HG02938 (cell line): ENCODE data around the gene KLF3.
A peak's percentile ranks its signal among the peaks of the same experiment; 100 is the strongest.

ENCODE experiments used
- ATAC-seq: cut with Tn5 transposase; IDR thresholded peaks from one replicate; pipeline ENCODE4 v1.9.1; 2021; ENCODE audit warnings: mild to moderate bottlenecking, moderate library complexity; ENCODE audit not compliant: unreplicated experiment

Gene KLF3

DNA sequence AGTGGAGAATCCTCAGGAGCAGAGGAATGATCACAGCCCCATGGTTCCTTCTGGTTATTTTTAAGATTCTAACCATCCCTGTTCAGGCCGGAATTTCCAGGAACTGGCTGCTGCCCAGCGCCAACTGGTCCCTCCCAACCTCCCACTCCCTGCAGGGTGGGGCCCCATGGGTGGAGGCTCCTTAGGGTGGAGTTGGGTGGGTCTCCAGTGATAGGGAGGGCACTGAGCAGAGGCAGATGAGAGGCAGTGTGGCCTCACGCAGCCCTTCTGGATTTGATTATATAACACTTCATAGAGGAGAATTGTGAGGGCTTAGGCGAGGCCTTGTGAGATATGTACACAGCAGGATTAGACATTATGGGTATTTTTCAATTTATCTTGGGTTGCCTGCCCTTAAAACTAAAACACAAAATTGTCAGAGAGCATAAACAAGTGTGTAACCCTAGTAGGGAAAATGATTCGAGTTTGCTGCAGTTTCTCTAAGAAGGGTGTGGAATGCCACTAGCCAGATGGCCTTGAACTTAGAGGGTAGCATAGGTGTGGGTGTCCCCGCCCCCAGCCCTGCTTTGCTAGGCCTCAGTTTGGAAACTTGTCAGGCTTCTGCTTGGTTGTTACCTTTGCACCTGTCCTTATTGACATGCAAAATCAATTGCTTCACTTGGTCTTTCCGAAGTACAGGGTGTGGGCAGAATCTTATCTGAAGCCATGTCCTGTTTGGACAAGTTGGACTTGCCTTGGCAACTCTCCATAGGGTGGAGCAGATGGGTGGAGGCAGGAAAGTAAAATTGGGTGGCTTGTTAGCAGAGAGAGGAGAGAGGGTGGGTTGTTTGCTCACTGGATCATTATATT is 9.4 kb downstream of the KLF3 start:
- no peak for ATAC-seq

DNA sequence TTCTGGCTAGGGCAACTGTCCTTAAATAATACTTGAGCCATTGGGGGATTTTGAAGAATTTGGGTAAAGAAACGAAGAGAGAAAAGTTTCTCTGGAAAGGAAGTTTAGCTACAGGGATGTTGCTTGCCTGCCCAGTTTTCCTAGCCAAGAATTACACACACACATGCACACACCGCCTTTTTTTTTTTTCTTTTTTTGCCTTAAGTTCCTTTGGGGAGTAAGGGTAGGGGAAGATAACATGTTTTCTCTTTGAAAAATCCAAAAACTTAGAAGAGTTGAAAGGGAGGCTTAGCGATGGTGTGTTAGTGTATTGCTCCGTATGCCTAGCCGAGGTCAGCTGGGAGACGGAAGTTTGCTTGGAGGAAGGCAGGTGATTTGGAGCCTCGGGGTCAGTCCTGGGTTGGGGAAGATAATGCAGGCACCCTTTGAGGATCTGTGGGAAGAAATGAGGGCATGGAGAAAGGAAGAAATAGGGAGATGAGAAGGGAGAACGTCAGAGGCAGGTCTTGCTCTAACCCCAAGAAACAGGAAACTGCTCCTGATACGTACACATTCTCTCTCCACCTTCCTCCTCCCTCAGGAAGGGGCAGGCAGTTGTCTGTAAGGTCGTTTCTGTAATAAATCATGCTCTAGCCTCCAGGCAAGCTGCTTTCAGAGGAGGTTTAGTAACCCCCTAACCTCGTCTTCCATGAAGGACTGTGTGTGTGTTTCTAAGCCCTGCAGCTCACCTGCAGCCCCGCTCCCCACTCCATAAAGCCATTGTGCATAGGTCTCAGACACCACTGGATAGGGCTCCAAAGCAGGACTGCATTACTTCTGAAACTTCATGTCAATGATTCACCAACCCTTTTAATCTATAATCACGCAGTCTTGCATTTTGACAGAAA is 10.5 kb downstream of the KLF3 start:
- no peak for ATAC-seq

DNA sequence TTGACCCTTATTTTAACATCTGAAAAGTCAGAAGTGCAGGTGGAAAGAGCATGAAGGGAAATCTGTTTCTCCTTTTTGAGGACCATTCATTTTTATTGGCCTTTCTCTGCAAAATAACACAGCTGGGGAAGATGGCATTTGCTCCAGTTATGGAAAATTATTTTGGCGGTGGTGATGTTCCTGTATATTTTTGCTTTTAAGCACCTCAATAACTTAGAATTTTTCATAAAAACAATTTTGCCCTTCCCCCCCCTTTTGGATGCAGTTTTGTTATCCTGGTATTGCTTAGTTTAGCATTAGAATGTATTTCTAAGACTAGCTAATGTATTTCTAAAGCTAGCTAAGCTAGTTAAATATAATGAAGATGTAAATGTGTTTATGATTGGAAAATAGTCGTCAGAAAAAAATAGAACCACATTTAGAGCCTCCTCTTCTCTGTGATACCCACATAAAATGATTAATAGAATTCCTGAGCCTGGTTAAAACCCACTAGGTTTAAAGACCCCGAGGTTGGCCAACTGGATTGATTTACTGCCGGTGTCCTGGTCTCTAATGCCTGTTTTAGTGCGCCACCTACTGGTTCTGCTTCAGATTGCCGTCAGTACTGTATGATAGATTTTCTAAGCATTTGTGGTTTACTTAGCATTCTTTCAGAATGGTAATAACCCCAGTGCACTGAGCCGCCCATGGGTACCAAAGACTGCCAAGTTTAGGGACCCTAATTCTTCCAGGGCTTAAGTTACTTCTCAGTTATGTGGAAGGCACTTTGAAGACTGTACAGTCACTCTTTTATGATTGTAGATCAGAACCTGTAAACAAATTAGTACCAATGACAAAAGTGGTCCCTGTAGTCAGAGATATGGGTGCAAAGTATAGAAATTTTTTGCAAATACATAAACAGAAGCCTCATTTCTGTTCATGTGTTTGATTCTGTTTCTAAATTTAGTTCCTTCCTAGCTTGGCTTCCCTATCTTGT is 11.4 kb downstream of the KLF3 start:
- ATAC-seq = peak; percentile 69

DNA sequence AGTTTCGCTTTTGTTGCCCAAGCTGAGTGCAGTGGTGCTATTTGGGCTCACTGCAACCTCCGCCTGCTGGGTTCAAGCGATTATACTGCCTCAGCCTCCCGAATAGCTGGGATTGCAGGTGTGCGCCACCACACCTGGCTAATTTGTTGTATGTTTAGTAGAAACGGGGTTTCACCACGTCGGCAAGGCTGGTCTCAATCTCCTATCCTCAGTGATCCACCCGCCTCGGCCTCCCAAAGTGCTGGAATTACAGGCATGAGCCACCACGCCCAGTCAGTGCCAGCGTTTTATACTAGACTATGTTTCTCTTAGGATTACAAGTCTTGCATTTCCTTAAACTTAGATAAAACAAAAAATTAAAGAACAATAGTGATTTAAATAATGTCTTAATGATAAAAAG is 13.0 kb downstream of the KLF3 start:
- no peak for ATAC-seq

DNA sequence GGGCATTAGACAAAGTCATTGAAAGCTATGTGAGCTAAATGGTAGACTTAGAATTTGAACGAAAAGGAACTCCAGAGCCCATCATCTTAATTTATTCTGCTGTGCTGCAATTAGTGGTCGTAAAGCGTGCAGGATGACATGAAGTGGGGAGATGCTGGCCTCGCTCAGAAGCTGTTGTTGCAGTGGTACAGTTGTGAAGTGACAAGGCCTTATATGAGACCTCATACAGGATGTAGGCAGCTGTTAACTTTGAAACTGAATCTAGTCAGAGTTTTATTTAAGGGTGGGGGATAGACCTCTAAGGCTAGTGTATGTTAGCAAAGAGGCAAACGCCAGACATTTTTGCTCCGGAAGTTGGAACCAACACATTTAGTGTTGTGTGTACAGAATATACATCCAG is 13.4 kb downstream of the KLF3 start:
- ATAC-seq = no peak

DNA sequence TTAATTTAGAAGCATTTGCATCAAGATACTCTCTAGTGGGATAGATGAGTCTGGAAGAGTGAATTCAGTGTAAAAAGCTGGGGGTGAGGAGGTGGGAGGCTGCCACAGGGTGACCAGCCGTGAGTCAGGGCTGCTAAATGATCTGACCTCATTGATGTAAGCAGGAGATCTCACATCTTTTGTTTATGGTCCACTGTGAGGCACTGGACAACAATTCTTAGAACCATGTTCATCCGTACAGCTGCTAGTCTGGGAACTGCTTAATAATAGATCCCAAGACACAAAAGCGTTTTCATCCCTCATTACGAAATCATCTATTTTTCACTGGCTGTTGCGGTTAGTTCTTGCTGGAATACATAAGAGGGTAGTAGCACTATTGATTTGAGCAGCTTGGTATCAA is 14.1 kb downstream of the KLF3 start:
- no peak for ATAC-seq

DNA sequence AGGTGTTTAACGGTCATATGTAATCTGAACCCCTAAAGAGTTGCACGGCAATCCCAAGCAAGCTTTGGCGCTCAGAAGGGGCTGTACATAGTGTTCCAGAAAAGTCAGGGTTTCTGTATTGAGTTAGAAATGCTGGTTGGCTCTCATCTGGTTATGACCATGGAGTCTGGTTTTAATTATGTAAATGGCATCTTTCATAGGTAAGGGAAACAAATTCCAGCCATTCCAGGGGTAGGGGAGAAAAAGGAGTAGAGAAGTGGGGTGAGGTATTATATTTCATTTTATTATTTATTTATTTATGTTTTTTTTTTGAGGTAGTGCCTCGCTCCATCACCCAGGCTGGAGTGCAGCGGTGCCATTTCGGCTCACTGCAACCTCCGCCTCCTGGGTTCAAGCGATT is 15.9 kb downstream of the KLF3 start:
- no peak for ATAC-seq

DNA sequence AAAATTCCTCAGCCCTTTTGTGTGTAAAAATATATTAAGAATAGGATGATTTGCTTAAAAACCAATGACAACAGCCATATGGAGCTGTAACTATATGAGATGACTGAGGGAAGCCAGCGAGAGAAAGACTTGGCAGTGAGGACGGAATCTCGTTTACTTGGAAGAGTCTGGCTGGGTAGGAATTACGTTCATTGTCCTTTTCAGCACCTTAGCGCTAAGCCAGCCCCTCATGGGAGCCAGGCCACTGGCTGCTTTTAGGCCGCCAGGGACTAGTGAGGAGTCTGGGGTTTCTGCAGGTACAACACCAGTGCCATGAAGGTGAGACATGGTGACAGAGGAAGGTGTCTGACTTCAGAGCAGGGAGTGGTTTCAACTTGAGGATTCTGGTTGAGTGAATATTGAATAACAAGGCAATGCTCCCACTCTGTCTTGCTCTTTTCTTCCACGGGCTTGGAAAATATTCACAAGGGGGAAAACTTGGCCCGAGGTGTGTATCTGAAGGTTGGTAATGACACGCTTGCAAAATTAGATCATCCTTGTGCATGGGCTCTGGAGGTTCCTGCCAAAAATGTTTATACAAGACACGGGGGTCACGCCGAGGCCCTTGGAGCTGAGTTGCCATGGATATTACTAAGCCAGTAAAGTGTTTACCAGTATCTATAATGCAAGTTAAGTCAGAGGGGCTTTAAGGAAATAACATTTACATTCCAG is 17.4 kb downstream of the KLF3 start:
- no peak for ATAC-seq

GRCh38 chr4:38682336-38682735 is 18.3 kb downstream of the KLF3 start:
- no peak for ATAC-seq

- no peak for ATAC-seq
Measured at GRCh38 chr4:38683276-38683675, 19.3 kb downstream of the KLF3 start.

GRCh38 chr4:38684271-38684670 is 20.3 kb downstream of the KLF3 start:
- no peak for ATAC-seq

GRCh38 chr4:38684951-38685844 is 21.2 kb downstream of the KLF3 start:
- ATAC-seq = no peak

DNA sequence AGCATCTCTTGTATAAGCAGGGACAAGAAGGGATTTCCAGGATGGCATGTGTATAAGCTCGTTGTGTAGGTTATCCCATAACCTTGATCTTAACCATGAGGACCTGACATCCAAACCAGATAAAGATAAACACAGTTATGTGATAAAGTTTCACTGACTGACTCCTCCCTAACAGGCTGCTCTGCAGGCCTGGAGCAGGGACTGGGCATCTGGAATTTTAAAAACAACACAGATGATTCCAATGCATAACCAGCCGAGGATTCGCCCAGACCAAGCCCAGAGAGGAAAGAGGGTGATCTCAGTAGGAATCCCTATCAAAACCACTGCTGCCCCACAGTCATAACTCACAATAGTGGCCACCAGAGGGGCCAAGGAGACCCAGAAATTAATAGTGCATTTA is 22.7 kb downstream of the KLF3 start:
- ATAC-seq = no peak

- ATAC-seq = no peak
Measured at GRCh38 chr4:38687571-38688011, 23.6 kb downstream of the KLF3 start.

DNA sequence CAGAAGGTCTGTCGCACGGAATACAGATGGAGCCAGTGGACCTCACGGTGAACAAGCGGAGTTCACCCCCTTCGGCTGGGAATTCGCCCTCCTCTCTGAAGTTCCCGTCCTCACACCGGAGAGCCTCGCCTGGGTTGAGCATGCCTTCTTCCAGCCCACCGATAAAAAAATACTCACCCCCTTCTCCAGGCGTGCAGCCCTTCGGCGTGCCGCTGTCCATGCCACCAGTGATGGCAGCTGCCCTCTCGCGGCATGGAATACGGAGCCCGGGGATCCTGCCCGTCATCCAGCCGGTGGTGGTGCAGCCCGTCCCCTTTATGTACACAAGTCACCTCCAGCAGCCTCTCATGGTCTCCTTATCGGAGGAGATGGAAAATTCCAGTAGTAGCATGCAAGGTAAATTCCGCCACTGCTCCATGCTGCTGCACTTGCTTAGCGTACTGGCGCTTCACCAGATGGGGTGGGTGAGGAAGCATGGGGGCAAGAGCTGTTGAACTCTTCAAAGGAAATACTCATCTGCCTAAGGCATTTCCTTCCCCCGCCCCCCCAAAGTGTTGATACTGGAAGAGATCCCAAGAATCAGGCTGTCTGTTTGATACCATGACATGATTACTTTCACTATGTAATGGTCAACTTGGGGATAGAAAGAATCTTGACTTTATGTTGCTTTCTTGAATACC is 24.8 kb downstream of the KLF3 start:
- no peak for ATAC-seq

DNA sequence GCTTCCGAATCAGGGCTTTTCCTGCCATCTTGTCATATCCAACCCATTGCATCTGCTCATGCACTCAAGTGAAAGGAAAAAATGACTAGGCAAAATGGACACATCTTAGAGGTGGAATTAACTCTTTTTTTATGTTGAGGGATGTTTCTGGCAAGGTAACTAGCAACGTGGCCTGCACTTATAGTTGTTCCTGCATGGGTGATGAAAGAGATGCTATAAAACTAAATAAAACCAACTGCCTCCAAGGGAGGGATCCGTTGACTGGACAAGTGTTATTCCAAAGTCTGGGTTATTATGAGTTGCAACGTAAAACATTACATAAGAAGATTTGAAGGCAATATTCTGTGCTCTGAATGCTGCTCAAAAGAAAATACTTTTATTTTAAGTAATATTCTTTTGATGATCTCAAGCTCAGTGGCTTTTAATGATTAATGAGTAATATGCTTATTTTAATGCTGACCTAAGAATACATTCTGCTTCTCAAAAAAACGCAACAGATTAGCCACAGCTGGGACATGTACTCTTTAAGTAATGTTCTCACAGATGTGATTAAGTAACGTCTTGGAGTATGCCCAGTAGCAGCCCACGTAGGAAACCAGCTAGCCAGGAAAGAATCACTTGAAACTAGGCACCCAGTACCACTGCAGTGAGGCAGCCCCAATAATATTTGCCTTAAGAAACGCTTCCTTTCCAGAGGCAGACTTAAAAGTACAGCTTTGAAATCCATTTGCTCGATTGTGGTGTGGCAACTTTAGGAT is 27.4 kb downstream of the KLF3 start:
- ATAC-seq = no peak

DNA sequence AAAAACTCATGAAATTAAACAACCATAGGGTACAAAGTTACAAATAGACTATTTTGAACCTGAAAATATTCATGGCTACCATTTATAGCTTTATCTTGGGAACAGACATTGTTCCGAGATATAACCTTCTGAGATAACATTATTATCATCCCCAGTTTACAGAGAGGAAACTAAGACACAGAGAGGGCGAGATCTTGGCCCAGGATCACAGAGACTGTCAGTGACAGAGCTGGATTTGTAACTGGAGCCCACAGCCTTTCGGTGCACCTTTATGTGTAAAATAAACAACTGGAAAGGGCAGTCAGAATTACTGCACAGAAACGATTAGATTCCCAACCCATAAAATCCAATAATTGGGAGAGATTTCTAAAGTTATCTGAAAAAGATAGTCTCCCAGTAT is 28.4 kb downstream of the KLF3 start:
- ATAC-seq = no peak

- ATAC-seq = no peak
Measured at GRCh38 chr4:38693569-38693968, 29.6 kb downstream of the KLF3 start.
